HG03439 (cell line): Measurements from ENCODE around the gene NOS1AP.

Source experiments
- ATAC-seq: cut with Tn5 transposase; IDR thresholded peaks from one replicate; pipeline ENCODE4 v1.9.1; 2021; ENCODE audit warnings: mild to moderate bottlenecking, moderate library complexity; ENCODE audit not compliant: unreplicated experiment

NOS1AP gene

DNA sequence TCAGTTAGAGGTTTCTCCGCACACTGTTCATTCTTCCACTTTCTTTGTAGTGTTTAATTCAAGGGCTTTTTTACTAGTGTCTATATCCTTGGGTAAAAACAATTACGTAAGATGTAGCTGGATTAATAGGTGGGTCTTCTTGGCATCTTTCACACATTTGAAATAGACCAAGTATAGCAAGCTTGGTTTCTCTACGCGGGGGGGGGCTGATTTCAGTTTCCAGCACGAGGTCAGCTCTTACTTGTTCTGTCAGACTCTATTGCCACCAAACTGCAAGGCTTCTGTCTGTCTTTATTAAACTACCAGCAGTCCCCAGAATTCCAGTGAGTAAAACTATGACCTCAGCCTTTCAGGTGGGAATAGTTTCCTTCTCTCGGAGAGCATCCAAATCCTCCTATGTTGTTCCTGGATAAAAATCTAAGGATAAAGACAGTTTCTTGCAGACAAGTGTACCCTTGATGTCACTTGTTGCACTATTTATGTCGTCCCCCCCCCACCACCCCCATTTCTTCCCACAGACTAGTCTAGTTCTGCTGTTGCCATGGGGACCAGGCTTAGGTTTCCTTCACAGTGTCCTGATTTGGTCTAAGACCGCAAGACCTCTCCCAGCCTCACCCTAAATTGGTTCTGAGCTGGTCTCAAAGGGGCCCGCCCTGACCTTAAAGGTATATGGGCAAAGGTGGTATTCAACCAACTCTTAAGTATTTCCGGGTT is 290.2 kb downstream of the NOS1AP start:
- ATAC-seq = no peak

DNA sequence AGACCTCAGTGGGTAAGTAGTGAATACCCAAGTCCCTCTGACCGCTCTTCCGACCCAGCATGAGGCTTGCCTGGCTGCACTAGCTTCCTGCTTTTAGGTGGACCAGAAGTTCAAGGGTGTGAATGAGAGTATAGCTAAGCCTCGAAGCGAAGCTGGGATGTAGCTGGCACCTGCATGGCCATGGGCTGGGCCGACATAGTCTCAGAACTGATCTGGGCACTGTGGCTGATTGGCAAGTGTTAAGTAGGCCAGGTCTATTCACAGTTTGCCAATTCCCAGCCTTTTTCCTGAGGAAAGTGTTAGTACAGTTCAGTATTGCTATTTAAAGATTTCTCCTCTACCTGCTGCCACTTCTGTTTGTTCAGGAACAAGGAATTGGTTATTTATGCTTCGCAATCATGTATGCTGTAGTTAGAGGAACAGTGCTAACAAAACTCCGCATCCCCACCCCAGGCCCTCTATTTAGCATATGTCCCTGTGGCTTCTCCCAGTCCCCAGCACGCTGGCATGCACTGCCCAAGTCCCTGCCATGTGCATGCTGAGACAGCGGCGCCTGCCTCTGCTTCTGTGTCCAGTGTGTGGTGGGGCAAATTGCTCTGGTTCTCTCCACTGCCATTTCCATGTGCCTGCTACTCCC is 290.9 kb downstream of the NOS1AP start:
- ATAC-seq = no peak

DNA sequence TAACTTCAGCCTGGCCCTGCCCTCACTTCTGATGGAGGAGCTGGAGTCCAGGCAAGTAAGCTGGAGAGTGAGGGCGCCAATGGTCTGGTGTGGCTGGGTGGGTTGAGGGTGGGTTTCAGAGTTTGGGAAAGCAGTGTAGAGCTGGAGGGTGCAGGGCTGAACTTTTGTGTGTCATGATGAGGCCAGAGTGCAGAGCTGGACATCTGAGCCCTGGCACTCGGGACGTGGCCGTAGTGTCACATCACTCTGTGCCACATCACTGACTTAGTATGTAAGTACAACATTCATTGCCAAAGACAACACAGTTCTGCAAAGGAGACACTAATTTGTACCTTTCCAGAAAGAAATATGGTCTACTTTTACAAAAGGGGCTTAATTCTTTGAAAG is 291.4 kb downstream of the NOS1AP start:
- ATAC-seq = no peak

DNA sequence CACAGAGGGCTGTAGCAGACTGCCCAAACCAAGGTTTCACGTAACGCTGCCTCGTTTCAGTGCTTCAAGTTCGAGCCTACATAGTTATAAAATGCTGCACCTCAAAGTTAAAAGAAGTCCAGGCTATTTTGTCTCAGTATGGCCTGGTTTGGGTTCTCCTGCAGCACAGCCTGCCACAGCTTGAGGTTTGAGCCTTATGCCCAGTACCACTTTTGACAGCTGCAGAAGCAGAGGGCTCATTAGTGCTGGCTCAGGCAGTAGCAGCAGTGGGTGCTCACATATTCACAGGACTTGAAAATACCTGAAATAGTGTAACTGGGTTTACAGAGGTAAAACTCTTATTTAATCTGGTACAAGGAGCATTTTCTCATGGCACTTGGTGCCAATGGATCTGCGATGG is 291.9 kb downstream of the NOS1AP start:
- ATAC-seq = no peak

DNA sequence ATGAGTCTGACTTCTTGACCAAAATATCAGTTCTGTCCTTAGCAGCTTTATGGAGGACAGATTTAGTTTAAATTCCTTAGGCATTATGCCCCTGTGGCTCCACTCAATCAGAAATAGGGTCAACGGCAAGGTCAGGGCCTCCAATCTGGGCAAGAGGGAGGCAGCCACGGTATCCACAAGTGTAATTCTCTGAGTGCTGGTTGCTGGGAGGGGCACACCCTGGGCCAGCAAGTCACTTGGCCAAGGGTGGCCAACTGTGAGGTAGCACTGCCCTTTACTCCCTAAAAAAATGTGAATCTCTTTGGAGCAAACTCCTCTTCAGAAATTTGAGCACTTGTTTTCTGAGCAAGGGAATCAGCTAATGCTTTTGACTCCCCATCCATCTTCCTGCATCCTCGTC is 294.3 kb downstream of the NOS1AP start:
- no peak for ATAC-seq

DNA sequence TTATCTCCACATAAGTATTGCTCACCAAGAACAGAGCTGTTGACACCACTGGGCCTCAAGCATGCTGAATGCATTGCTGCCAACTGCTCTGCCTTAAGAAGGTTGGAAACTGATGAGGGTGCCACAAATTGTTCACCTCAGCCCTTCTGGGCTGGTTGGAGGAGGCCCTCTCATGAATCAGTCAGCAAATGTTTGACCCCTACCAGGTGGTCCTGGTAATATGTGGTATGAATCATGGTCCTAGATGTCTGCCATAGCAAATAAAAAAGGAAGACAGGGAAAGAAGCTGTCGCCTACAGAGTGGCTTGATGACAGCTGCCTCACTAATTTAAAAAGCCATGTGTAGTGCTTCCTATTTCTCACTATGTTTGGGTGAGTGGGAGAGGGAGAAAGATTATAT is 295.0 kb downstream of the NOS1AP start:
- ATAC-seq = no peak

DNA sequence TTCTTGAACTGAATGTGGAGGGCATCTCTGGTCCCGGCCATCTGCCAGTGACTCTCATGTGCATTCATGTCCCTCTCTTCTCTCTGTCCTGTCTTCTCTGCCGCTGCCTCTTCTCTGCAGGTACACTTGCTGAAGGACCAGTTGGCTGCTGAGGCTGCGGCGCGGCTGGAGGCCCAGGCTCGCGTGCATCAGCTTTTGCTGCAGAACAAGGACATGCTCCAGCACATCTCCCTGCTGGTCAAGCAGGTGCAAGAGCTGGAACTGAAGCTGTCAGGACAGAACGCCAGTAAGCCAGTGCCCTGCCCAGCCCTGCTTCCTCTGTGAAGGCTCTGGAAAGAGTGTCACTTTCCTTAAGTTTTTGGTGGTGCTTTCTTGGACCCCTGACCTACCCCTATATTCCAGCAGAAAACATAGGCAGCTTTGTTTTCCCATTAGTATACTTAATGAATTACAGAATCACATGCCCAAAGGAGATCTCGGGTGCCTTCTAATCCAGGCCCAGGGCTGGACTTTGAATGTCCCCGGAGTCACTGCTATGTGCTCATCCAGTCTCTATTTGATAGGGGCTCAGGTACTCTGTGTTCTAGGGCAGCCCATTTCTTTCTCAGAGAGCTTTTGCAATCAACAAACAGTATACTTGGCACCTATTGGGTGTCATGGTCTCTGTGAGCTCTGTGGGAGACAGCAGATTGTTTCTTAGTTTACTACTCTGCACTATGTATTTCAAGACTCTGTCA is 296.0 kb downstream of the NOS1AP start:
- no peak for ATAC-seq

DNA sequence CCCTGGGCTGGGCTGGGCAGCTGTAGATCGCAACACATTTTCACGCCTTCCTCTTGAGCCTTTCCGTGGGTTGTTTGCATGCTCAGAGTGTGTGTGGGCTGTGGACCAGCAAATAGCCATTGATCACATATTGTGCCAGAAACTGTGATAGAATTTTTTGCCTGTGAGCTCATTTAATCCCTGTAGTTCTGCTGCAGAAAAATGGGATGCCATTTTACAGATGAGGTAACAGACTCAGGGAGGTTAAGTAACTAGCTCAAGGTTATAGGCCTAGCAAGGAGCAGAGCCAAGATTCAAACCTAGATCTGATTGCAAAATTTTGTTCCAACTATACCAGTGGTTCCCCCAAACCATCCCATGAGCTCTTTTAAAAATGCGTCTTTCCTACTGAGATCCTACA is 296.7 kb downstream of the NOS1AP start:
- ATAC-seq = no peak

DNA sequence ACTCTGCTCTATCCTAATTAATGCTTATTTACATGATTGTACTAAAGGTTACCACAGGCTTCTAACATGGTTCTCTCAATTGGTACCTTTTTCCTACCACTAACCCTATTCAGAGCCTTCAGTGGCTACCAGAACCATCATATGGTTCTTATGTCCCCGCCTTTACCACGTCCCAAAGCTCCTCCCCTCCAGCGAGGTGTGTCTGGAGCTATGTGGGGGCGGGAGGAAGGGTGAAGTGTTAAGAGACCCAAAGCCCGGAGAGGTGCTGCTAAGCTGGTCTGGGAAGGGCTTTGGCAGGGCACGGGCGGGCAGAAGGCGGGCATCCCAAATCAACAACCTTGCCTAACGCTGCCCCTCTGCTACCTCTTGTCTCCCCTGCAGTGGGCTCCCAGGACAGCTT is 297.2 kb downstream of the NOS1AP start:
- no peak for ATAC-seq

DNA sequence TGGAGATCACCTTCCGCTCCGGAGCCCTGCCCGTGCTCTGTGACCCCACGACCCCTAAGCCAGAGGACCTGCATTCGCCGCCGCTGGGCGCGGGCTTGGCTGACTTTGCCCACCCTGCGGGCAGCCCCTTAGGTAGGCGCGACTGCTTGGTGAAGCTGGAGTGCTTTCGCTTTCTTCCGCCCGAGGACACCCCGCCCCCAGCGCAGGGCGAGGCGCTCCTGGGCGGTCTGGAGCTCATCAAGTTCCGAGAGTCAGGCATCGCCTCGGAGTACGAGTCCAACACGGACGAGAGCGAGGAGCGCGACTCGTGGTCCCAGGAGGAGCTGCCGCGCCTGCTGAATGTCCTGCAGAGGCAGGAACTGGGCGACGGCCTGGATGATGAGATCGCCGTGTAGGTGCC is 297.6 kb downstream of the NOS1AP start:
- ATAC-seq = no peak

DNA sequence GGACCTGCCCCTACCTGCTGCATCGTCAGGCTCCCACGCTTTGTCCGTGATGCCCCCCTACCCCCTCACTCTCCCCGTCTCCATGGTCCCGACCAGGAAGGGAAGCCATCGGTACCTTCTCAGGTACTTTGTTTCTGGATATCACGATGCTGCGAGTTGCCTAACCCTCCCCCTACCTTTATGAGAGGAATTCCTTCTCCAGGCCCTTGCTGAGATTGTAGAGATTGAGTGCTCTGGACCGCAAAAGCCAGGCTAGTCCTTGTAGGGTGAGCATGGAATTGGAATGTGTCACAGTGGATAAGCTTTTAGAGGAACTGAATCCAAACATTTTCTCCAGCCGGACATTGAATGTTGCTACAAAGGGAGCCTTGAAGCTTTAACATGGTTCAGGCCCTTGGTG is 298.3 kb downstream of the NOS1AP start:
- ATAC-seq = no peak

DNA sequence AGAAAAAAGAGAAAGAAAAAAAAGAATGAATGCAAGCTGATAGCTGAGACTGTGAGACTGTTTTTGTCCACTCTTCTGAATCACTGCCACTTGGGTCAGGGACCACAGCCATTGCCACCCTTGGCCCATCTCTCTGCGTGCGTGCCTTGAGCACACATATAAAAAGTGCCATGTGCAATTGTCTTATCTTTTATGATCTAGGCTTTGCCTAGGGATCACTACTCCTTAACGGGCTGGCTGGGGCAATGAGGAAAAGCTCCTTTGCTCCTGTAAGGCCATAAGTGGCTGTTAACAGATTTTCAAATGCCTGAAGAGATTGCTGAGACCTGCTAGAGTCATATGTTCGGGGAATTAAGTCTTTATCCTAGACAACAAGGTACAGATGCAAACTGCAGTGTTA is 299.0 kb downstream of the NOS1AP start:
- ATAC-seq = no peak

DNA sequence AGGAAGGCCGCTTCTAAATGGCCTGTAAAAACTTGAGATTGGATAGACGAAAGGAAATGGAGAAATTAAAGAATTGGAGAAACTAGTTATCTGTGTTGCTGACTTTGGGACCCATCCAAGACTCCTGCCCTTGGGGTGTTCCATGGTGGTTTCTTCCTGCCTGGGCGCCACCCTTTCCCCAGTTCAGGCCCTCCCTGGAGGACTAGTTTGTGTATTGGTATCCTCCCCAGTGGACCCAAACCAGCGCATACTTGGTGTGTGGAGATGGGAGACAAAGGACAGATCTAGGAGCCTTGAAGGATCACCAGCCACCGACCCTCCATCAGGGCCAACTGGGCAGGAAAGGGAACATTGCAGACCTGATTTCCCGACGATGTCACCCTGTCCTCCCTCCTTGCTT is 300.1 kb downstream of the NOS1AP start:
- no peak for ATAC-seq

DNA sequence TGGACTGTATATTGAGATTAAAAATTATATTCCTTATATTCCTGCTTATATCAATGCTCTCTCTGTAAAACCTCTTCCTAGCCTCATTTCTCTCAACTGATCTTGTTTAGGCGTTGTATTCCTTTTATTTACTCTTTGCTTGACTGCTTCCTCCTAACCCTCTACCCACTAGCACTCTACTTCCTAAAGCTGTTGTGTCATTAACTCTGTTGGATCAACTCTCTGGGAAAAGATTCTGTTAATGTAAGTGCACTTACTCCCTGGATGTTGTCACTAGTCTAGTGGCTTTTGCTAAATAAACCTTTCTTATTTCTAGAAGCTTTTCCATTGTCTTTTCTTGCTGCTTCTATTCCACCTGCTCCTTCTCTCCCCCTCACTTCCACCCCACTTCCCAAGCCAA is 300.7 kb downstream of the NOS1AP start:
- ATAC-seq = no peak

DNA sequence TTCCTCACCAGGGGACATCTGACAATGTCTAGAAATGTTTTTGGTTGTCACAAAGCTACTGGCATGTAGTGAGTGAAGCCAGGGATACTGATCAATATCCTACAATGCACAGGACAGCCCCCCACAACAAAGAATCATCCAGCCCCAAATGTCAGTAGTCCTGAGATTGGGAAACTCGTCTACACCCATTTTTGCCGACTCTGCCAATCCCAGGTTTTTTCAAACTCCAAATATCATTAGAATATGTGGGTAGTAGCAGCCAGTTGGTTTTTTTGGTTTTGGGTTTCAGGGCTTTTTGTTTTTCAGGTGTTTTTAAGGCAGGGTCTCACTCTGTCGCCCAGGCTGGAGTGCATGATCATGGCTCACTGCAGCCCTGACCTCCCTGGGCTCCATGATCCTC is 301.2 kb downstream of the NOS1AP start:
- no peak for ATAC-seq

DNA sequence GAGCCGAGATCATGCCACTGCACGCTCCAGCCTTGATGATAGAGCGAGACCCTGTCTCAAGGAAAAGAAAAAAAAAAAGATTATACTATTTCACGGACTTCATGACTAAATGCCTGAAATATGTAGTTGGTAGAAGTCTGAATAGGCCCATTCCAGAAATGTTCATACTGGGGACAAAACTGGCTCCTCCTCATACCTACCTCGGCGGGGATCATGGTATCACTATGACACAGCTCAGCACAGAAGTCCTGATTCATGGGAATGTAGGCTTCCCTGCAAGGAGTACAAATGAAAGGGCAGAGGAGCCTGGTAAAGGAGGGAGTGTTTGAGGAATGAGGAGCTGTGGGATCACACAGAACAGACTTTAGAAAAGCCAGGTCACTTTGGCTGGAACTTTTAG is 302.1 kb downstream of the NOS1AP start:
- no peak for ATAC-seq

DNA sequence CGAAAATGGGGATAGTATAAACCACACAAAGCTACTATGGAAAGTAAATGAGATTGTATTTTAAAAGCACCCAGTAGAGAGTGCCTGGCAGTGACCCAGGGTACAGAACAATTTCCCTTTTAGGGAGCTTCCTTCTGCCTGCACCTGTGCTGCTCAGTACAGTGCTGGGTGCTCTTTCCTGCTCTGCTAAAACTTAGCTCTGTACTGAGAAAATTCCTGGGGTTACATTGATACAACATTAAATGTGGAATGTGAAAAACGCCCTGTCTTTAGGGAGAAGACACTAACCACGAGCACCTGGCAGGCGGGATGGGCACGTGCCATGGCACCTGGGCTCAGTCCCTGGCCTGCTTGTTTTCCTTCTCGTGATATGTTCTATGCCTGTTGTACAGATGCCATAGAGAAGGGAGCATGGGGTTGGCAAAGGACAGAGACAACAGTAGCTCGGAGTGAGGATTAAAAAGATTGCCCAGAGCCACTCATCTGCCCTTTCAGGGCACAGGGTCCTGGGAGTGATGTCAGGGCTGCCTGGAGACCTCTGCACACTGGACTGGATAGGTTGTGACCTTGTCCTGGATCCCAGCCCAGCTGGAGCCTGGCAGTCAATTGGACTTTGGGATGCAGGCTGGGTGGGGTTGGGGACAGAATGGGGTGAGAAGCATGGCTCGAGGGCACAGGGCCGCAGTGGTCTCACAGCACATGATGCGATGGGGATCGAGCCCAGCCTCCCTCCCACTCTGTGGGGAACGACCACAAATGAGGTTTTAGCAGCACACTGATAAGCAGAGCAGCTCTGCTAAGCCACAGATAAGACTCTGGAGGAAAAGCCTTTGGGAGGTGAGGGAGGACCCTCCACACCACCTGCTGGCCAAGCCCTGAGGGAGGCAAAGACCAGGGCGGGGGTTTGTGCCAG is 302.9 kb downstream of the NOS1AP start:
- ATAC-seq = no peak

DNA sequence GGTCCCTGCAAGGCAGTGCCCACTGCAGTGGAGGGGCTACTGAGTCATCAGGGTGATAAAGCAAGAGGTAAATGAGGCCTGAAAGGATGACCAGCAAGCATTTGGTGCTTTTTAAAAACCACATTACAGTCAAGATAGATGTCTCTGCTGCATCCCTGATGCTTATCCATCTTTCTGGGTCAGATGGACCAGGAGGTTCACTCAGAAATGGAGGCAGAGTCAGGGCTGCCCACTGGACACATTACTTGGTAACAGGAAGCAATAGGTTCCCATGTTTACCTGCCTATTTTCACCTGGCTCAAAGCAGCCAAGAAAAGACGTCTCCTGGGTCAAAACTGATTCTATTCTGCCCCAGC is 303.6 kb downstream of the NOS1AP start:
- no peak for ATAC-seq

DNA sequence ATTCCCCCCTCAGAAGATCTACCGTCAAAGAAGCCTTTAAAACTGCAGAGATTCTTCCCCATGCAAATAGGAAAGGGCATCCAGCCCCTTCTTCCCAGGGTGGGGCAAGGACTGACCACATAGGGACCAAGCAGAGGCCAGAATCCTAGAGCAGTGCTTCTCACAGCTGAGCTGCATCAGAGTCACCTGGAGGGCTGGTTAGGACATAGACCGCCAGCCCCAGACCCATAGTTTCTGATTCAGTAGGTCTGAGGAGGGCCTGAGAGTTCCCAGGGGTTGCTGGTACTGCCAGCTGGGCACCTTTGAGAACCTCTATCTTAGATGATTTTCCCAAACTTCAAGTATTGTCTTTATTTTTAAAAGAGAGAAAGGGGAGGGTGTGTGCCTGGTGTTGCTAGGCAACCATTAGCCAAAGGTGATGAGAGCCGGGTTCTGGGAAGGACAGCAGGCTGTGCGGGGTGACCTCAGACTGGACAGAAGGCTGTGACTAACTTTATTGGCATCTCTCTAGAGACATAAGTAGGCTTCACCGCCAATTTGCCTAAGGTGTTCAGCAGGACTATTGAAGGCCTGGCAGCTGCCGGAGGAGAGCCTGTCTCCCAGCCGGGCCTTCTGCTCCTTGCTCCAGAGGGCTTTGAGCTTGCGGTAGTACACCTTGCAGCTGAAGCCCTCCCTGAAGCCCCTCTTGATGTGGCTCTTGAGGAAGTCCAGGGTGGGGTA is 304.2 kb downstream of the NOS1AP start:
- ATAC-seq = no peak

DNA sequence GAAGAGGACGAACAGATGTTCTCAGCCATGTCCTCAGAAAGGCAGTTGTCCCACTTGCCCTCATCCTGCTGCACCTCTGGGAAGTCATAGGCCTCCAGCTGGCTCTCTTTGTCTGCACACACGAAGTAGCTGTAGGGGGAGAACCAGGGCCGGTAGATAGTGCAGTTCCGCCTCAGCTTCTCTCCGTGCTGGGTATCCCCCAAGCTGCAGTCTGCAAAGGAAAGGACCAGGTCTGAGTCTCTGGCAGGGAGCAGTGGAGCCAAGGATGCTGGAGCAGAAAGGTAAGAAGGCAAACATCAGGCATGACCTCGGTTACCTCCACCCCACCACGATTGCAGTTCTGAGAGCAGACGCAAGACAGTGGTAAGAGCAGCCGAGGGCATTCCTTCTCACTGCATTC is 304.9 kb downstream of the NOS1AP start:
- no peak for ATAC-seq

DNA sequence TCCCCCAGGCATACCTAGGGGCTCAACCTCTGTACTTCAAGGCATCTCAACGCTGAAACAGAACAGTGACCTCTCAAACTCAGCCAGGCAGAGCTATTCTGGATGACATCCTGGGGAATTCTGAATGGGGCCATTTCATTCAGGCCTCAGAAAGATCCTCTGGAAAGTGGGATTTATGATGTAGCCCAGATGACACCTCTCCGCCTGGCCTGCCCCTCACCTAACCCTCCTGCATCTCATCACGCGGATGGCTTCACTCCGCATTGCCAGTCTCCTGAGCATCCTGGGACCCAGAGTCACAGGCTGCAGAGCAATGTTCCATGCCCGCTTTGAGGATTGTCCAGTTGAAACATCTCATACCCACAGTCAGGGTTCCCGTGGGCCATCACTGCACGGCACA is 306.0 kb downstream of the NOS1AP start:
- no peak for ATAC-seq
